AG08395 (cell line): ENCODE results near the gene TMEM242.
"Not testable (repeated sequence)": the region's sequence is repeated elsewhere in the genome, so short reads cannot be mapped to it uniquely, and the experiment has no call there.

Experiments used
- DNase-seq: peaks from one replicate; pipeline ENCODE4 v3.0.0; 2012; ENCODE audit warnings: mixed read lengths, low spot score

TMEM242 gene

GRCh38 chr6:157323966-157324300, 614 bp upstream of the TMEM242 start:
- peak; percentile 72 for DNase-seq

GRCh38 chr6:157322792-157323254, 496 bp downstream of the TMEM242 start:
- DNase-seq = peak; percentile 91

- DNase-seq = peak; percentile 91
Measured at GRCh38 chr6:157316871-157317814, 6.2 kb downstream of the TMEM242 start.

GRCh38 chr6:157314705-157315321, 8.5 kb downstream of the TMEM242 start:
- peak; percentile 70 for DNase-seq

GRCh38 chr6:157313531-157314467, 9.5 kb downstream of the TMEM242 start:
- DNase-seq = no peak

- no peak for DNase-seq
Measured at GRCh38 chr6:157312757-157313156, 10.6 kb downstream of the TMEM242 start.

GRCh38 chr6:157310693-157311092, 12.6 kb downstream of the TMEM242 start:
- DNase-seq = not testable (repeated sequence)

GRCh38 chr6:157307661-157308060, 15.7 kb downstream of the TMEM242 start:
- no peak for DNase-seq

- DNase-seq = no peak
Measured at GRCh38 chr6:157305670-157306653, 17.4 kb downstream of the TMEM242 start.

- DNase-seq = peak; percentile 22
Measured at GRCh38 chr6:157304899-157305663, 18.2 kb downstream of the TMEM242 start.

- no peak for DNase-seq
Measured at GRCh38 chr6:157302736-157303135, 20.6 kb downstream of the TMEM242 start.

- no peak for DNase-seq
Measured at GRCh38 chr6:157300436-157300835, 22.9 kb downstream of the TMEM242 start.

GRCh38 chr6:157300006-157300405, 23.3 kb downstream of the TMEM242 start:
- no peak for DNase-seq

- DNase-seq = no peak
Measured at GRCh38 chr6:157298216-157298724, 25.0 kb downstream of the TMEM242 start.

GRCh38 chr6:157294654-157295053, 28.7 kb downstream of the TMEM242 start:
- DNase-seq = no peak

- DNase-seq = no peak
Measured at GRCh38 chr6:157293780-157294179, 29.5 kb downstream of the TMEM242 start.

- no peak for DNase-seq
Measured at GRCh38 chr6:157292202-157292601, 31.1 kb downstream of the TMEM242 start.

GRCh38 chr6:157291356-157291755, 32.0 kb downstream of the TMEM242 start:
- DNase-seq = no peak

GRCh38 chr6:157290797-157291196, 32.5 kb downstream of the TMEM242 start:
- no peak for DNase-seq

GRCh38 chr6:157289764-157290163, 33.6 kb downstream of the TMEM242 start:
- DNase-seq = no peak
